ENCODE measurements around the gene ITSN2.
"Not testable (repeated sequence)": the region's sequence is repeated elsewhere in the genome, so short reads cannot be mapped to it uniquely, and the experiment has no call there.

Gene ITSN2

GRCh38 chr2:24221343-24222050 lies 138.8 kb downstream of the ITSN2 start:
- in situ Hi-C loops (cut with MboI; ENCODE audit: low sequenced_read_pairs) = no loop called here

- in situ Hi-C loops (cut with MboI; ENCODE audit: low sequenced_read_pairs) = no loop called here
These were observed 139.6 kb downstream of the ITSN2 start for GRCh38 chr2:24220554-24221291.

DNA sequence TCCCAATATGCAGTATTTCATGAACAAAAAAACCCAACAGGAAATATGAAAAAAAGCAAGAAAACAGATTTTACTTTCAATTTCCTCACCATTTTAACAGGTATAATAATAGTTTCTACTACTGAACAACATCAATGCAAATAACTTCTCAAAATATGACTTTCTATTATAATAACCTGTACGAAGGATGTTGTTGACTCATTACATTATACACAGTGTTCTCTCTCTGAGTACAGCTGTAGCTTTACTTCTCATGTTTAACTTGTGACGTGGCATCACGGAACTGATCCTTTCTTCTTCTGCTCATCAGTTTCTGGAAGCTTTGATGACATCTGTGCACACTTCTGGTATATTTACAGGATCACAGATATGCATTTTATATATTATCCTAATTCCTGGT lies 145.5 kb downstream of the ITSN2 start:
- in situ Hi-C loops (cut with MboI; ENCODE audit: low sequenced_read_pairs) = no loop called here

GRCh38 chr2:24211408-24211807 lies 148.9 kb downstream of the ITSN2 start:
- in situ Hi-C loops (cut with MboI; ENCODE audit: low sequenced_read_pairs) = no loop called here

- in situ Hi-C loops (cut with MboI; ENCODE audit: low sequenced_read_pairs) = no loop called here
These were observed 149.6 kb downstream of the ITSN2 start for GRCh38 chr2:24210723-24211122.

GRCh38 chr2:24210106-24210455 lies 150.3 kb downstream of the ITSN2 start:
- in situ Hi-C loops (cut with MboI; ENCODE audit: low sequenced_read_pairs) = no loop called here

- in situ Hi-C loops (cut with MboI; ENCODE audit: low sequenced_read_pairs) = no loop called here
These were observed 150.8 kb downstream of the ITSN2 start for GRCh38 chr2:24209389-24210105.

- in situ Hi-C loops (cut with MboI; ENCODE audit: low sequenced_read_pairs) = no loop called here
These were observed 151.8 kb downstream of the ITSN2 start for GRCh38 chr2:24208490-24208889.

- in situ Hi-C loops (cut with MboI; ENCODE audit: low sequenced_read_pairs) = no loop called here
These were observed 153.0 kb downstream of the ITSN2 start for GRCh38 chr2:24207359-24207758.

DNA sequence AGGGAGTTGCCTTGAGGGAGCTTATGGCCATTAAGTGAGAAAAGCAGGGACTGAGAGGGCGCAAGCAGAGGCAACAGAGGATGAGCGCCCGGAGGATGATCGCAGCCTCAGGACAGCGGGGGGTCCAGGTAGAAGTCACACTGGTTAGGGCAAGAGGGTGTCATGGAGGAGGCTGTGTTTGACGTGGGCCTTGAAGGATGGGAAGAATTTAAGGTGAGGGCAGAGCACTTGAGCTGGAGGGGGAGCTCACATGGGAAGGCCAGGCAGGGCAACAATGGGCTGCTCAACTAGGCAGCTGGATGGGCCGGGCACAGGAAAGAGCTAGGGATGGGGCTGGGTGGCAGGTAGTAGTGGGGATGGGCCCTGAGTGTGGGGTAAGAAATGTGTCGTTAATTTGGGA lies 153.6 kb downstream of the ITSN2 start:
- in situ Hi-C loops (cut with MboI; ENCODE audit: low sequenced_read_pairs) = no loop called here

DNA sequence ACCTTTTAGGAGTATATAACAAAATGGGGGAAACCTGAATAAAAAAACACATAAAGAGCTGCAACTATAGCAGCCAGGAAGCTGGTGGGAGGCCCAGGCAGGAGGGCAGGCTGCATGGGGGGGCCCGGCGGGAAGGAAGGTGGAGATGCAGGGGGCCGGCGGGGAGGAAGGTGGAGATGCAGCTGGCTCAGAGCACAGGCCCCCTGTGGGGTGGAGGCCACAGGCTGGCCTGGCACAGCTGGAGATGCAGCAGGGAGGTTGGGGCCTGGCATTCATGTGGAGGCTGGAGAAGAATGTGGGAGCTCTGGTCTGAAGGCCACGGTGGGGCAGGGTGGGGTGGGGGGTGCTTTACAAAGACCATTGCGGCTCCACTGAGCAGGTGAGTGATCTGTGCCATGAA lies 154.1 kb downstream of the ITSN2 start:
- in situ Hi-C loops (cut with MboI; ENCODE audit: low sequenced_read_pairs) = no loop called here

DNA sequence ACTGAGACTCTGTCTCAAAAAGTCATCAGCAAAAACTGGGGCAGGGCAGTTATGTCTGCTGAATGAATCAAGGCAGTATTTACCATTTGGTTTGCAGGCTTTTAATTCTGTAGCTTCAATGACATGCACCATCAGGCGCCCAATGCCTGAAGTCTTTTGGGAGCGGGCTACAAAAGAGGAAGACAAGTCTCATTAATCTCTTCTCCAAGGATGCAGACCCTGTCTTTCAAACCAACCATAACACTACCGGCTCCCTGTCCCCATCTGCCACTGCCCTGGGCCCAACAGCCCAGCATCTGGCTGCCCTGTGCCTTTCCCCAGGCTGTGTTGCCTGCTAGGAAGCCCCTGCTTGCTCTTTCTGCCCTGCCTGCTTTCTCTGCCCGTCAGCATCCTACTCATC lies 155.2 kb downstream of the ITSN2 start:
- in situ Hi-C loops (cut with MboI; ENCODE audit: low sequenced_read_pairs) = no loop called here

DNA sequence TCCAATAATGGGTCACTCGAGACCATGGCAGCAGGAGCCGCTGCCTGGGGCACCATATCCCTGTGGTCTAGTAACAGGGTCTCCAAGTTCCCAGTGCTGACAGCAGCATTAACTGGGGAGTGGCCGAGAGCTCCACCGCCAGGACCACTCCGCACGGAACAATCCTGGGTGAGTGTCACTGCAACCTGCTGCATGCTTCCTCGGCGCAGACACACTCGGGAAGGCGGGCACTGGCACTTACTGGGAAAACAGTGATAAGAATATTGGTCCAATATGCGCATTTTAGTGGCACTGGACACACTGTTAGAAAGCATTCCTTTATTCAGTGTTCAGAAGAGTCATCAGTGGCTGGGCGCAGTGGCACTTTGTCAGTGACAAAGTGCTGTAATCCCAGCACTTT lies 155.8 kb downstream of the ITSN2 start:
- in situ Hi-C loops (cut with MboI; ENCODE audit: low sequenced_read_pairs) = no loop called here

DNA sequence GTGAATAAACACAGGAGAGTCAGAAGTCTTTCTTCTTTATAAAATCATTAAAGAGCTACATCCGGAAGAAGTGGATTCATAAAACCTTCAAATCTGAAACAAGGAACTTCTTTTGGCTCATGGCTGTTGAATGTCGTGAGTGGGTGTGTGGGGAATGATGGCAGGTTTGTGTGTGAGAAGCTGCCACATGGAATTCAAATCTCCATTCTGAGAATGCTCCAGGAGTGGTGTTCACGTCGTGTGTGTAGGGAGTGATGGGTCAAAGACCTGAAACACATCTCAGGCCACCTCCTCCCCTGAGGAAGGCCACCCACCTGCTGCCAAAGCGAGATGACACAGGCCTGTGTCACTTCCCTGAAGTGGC lies 156.6 kb downstream of the ITSN2 start:
- in situ Hi-C loops (cut with MboI; ENCODE audit: low sequenced_read_pairs) = no loop called here

GRCh38 chr2:24203029-24203786 lies 157.1 kb downstream of the ITSN2 start:
- in situ Hi-C loops (cut with MboI; ENCODE audit: low sequenced_read_pairs) = no loop called here

DNA sequence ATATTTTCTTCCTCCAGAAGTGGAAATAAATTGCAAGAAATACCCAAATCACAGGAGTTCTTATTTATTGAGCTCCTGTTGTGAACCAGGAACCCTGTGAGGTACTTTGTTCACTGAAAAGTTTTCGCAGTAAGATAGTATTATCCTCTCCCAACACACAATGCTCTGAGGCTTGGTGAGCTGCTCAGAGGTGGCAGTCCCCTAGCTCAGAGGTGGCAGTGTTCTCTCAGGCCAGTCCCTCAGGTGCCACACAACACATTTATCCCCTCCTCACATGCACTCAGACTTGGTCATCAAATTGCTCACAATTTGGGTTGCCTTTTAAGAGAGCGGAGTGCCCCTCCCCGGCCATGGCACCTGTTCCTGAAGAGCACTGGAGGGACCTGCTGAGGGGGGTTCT lies 159.5 kb downstream of the ITSN2 start:
- in situ Hi-C loops (cut with MboI; ENCODE audit: low sequenced_read_pairs) = no loop called here

- in situ Hi-C loops (cut with MboI; ENCODE audit: low sequenced_read_pairs) = no loop called here
These were observed 160.3 kb downstream of the ITSN2 start for GRCh38 chr2:24199968-24200590.

DNA sequence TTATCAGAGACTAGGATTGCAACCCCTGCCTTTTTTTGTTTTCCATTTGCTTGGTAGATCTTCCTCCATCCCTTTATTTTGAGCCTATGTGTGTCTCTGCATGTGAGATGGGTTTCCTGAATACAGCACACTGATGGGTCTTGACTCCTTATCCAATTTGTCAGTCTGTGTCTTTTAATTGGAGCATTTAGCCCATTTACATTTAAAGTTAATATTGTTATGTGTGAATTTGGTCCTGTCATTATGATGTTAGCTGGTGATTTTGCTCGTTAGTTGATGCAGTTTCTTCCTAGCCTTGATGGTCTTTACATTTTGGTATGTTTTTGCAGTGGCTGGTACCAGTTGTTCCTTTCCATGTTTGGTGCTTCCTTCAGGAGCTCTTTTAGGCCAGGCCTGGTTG lies 163.1 kb downstream of the ITSN2 start:
- in situ Hi-C loops (cut with MboI; ENCODE audit: low sequenced_read_pairs) = not testable (repeated sequence)

DNA sequence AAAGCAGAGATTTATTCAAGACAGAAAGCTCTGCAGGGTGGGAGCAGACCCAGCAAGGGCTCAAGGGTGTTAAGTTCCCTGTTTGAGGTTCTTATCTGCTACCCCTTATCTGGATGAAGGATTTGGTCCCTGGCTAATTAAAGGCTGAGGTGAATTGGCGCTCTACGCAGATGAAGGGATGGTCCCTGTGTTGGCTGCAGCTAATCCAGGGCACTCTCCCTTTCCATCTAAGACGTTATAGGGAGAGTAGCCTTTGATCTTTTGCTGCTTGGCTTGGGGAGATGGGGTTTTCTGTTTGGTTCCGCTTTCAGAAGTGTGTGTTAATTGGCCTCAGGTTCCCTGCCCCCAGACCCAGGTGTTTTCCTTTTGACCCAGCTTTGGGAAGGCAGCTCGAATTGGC lies 168.5 kb downstream of the ITSN2 start:
- in situ Hi-C loops (cut with MboI; ENCODE audit: low sequenced_read_pairs) = no loop called here

DNA sequence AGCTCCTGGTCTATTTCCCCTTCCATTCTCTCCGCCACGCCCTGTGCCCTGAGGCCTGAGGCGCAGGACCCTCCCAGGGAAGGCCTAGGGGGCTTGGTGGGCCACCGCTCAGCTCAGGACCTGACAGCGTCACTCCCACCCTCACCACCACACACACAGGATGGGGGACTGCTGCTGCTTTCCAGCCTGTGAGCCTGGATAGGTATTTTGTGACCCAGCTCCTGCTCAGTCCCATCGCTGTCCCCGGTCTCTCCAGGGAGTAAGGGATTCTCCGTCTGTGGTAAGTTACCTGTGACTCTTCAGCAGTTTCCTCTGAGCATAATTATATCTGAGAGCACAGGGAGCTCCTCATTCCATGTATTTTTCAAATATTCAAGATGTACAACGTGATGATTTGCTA lies 169.2 kb downstream of the ITSN2 start:
- in situ Hi-C loops (cut with MboI; ENCODE audit: low sequenced_read_pairs) = no loop called here

- in situ Hi-C loops (cut with MboI; ENCODE audit: low sequenced_read_pairs) = no loop called here
These were observed 169.8 kb downstream of the ITSN2 start for GRCh38 chr2:24190503-24190902.

All from hTERT RPE-1 (cell line).